Cardiac fibroblast (primary cell): ENCODE results near the gene USH2A.
A peak's percentile ranks its signal among the peaks of the same experiment; 100 is the strongest.

Experiments used
- DNase-seq, 2 donors: peaks; one replicate each; pipeline versions ENCODE4 v3.0.0 to v3.0.0-alpha.2; 2010; ENCODE audit warnings: low read depth in 2 of 2
- H3K4me3 ChIP-seq, 2 donors: replicated peaks in 1 of 2; 1 replicate in 1 of 2; 2 replicates in 1 of 2; pipeline ENCODE4 v1.5.1; 2011; ENCODE audit warnings: low read depth in 2 of 2, low read length in 2 of 2, mild to moderate bottlenecking in 2 of 2, moderate library complexity in 1 of 2
- TF ChIP-seq, protein P1 (sequence below): IDR thresholded peaks from one replicate; pipeline ENCODE4 v1.5.1; 2011; ENCODE audit warnings: low read depth, mild to moderate bottlenecking, low read length, inconsistent platforms

USH2A gene

GRCh38 chr1:215889871-215890270 lies 533.4 kb downstream of the USH2A start:
- DNase-seq: no peak
- H3K4me3 ChIP-seq: no peak overlapping the region
- TF ChIP-seq, protein P1, sequence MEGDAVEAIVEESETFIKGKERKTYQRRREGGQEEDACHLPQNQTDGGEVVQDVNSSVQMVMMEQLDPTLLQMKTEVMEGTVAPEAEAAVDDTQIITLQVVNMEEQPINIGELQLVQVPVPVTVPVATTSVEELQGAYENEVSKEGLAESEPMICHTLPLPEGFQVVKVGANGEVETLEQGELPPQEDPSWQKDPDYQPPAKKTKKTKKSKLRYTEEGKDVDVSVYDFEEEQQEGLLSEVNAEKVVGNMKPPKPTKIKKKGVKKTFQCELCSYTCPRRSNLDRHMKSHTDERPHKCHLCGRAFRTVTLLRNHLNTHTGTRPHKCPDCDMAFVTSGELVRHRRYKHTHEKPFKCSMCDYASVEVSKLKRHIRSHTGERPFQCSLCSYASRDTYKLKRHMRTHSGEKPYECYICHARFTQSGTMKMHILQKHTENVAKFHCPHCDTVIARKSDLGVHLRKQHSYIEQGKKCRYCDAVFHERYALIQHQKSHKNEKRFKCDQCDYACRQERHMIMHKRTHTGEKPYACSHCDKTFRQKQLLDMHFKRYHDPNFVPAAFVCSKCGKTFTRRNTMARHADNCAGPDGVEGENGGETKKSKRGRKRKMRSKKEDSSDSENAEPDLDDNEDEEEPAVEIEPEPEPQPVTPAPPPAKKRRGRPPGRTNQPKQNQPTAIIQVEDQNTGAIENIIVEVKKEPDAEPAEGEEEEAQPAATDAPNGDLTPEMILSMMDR: no peak

DNA sequence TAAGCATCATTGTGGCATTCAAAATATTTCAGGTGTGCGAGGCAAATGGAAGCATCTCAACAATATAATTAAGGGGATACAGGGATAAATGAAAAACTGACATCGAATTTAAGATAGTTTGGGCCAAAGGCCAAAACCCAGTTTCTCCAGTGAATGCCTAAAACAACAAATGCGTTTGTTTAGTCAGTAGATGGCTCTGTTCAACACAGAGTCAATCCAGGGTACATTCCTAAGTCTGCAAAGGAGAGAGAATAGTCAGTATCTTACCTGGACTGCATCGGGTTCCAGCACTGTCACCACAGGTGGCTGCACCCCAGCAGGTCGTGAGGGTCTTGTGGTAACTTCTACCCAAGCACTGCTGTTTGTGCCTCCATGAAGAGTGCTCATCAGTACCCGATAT lies 535.1 kb downstream of the USH2A start:
- no peak for DNase-seq
- TF ChIP-seq, protein P1: no peak
- H3K4me3 ChIP-seq: no peak overlapping the region

GRCh38 chr1:215887627-215888026 lies 535.6 kb downstream of the USH2A start:
- TF ChIP-seq, protein P1: no peak
- H3K4me3 ChIP-seq: no peak overlapping the region
- DNase-seq: no peak

- TF ChIP-seq, protein P1: no peak
- no peak overlapping the region for H3K4me3 ChIP-seq
- DNase-seq: no peak
These were observed 540.2 kb downstream of the USH2A start for GRCh38 chr1:215883004-215883403.

- H3K4me3 ChIP-seq: no peak overlapping the region
- TF ChIP-seq, protein P1: no peak
- no peak for DNase-seq
These were observed 544.4 kb downstream of the USH2A start for GRCh38 chr1:215878843-215879242.

DNA sequence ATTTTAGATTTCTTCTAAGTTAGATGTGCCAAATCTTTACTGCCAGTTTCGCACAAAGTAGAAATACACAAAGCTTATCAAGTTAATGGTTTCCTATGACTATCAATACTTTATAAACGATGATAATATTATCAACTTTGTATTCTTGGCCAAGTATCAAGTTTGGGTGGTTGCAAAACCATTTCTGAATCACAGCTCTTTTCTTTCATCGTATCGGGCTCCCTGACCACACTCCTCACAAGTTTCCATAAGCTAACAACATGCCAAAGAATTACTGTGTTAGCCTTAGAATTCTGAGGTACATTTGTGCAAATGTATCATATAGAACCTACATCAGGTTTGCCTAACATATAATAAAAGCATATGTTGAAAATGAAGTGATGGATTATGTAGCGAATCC lies 545.1 kb downstream of the USH2A start:
- TF ChIP-seq, protein P1: no peak
- H3K4me3 ChIP-seq: no peak overlapping the region
- peak; percentile 5 to 42 for DNase-seq

GRCh38 chr1:215877452-215877951 lies 545.7 kb downstream of the USH2A start:
- H3K4me3 ChIP-seq: no peak overlapping the region
- no peak for DNase-seq
- TF ChIP-seq, protein P1: no peak
